ENCODE results near the gene CAMK1D.

CAMK1D gene

DNA sequence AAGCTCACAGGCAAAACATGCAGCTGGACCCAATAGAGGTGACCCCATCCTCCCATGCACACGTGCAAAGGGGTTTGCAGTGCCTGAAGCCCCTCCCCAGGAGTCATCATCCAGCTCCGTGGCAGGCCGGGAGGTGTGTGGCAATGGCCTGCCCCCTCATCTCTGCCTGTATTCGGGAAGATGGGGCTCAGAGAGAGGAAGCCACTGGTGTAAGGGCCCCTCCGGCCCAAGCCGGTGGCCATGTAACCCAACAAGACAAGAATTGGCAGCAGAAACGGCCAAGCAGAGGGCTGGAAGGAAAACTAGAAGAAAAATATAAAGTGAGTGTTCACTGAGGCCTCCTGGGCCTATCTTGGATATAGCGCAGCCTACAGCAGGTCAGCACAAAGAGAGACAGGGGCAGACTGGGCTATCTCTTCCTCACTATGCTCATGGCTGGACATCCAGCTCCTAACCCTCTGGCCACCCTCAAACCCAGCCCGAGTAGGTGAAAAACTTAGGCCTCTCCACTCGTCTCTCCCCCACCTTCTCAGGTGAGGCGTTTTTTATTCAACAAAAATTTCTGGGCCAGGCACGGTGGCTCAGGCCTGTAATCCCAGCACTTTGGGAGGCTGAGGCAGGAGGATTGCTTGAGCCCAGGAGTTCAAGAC, 494.1 kb downstream of the CAMK1D start:
- TF ChIP-seq, protein P1, sequence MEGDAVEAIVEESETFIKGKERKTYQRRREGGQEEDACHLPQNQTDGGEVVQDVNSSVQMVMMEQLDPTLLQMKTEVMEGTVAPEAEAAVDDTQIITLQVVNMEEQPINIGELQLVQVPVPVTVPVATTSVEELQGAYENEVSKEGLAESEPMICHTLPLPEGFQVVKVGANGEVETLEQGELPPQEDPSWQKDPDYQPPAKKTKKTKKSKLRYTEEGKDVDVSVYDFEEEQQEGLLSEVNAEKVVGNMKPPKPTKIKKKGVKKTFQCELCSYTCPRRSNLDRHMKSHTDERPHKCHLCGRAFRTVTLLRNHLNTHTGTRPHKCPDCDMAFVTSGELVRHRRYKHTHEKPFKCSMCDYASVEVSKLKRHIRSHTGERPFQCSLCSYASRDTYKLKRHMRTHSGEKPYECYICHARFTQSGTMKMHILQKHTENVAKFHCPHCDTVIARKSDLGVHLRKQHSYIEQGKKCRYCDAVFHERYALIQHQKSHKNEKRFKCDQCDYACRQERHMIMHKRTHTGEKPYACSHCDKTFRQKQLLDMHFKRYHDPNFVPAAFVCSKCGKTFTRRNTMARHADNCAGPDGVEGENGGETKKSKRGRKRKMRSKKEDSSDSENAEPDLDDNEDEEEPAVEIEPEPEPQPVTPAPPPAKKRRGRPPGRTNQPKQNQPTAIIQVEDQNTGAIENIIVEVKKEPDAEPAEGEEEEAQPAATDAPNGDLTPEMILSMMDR (IDR thresholded peaks at IDR 0.05): no peak

DNA sequence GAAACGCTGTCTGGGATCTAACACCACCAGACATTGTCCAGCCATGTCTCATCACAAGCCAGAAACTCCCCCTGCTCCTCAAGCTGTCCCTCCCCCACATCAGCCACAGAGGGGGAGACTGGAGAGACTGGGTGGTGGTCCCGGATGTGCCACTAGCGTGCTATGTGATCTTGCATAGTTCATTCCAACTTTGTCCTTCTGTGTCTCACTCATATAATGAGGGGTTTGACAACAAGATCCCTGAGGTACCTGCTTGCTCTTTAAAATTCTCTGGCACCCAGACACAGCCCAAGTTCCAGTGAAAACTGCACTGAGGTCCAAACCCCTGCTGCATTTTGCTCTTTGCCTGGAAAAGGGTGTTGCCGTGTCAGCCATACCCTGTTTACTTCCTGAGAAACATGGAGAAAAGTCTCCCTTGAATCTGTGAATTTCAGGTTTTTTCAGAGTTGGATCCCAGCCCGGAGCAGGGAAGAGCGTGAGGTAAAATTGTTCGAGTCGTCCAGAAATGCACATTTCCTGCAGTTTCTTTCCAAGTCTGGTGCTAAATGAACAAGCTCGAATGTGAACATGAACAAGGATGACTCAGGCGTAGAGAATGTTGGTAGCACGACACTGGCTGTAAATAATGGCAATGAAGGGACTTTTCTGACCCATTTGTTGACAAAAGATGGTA, 495.6 kb downstream of the CAMK1D start:
- TF ChIP-seq, protein P1 (IDR thresholded peaks at IDR 0.05): no peak

DNA sequence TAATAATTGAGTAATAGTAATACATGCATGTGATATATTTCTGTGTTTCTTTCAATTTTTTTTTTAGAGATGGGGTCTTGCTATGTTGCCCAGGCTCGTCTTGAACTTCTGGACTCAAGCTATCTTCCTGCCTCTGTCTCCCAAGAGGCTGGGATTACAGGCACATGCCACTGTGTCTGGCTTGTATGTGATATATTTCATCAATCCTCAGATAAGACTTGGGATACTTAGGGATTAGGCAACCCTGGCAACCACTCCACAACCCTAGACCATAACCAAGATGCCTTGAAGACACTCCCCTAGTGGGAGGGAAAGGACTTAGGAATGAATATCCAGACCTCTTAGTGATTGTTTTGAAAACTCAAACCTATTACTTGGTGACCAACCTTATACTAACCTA, 497.4 kb downstream of the CAMK1D start:
- TF ChIP-seq, protein P1 (IDR thresholded peaks at IDR 0.05): no peak

DNA sequence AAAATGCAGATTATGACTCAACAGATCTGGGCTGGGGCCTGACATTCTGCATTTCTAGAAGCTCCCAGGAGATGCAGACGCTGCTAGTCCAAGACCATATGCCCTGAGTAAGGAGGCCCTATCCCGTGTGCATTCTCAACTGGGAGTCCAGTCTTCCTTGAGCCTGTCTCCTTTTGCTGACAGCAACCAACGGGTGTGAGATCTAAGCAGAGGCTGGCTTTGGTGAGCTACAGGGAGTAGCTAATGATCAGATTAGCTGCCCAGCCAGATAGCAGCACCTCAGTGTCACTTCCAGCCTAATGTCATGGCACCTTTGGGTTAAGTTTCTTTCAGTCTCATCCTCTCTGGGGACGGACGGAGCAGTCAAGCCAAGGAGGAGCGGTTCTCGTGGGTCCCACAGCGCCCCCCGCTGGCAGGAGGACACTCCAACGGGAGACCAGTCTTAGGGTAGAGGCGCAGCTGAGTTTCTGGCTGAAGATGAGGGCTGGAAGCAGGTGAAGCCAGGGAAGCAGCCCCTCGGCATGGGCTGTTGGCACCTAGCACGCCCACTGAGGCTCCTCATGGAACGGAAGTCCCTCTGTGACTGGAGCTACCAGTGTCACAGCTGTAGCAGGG, 498.1 kb downstream of the CAMK1D start:
- TF ChIP-seq, protein P1 (IDR thresholded peaks at IDR 0.05): peak; percentile 36; the same call in 1 of the 2 replicates

DNA sequence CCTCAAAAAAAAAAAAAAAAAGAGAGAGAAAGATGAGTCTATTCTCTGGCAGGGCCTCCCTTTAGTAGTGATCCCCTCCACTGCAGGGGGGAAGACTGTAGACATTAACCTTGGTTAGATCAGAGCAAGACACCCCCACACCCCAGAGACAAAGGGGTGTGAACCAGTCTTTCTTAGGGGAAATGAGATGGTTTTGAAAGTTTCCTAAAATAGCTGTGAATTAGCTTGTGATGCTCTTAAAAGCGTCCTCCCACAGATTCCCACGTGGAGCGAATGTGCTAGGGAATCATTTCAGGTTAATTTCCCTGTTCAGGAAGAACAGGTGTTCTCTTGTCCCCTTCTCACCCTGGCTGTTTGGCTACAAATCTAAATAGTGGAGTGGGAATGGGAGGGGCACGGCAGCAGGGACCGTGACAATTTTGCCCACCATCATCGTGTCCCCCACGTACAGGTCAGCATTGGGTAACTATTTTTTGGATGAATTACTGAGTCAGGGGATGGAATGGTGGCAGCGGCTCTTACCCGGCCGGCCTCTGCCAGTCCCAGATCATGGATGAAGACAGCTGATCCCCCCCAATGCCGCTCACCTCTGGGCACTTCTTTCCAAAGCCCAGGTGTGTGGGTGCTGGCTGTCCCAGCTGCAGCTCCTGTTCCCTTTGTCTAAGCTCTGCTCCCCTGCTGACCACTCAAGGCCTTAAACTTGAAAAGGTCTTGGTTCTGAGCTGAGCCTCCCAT, 499.3 kb downstream of the CAMK1D start:
- TF ChIP-seq, protein P1 (IDR thresholded peaks at IDR 0.05): no peak

DNA sequence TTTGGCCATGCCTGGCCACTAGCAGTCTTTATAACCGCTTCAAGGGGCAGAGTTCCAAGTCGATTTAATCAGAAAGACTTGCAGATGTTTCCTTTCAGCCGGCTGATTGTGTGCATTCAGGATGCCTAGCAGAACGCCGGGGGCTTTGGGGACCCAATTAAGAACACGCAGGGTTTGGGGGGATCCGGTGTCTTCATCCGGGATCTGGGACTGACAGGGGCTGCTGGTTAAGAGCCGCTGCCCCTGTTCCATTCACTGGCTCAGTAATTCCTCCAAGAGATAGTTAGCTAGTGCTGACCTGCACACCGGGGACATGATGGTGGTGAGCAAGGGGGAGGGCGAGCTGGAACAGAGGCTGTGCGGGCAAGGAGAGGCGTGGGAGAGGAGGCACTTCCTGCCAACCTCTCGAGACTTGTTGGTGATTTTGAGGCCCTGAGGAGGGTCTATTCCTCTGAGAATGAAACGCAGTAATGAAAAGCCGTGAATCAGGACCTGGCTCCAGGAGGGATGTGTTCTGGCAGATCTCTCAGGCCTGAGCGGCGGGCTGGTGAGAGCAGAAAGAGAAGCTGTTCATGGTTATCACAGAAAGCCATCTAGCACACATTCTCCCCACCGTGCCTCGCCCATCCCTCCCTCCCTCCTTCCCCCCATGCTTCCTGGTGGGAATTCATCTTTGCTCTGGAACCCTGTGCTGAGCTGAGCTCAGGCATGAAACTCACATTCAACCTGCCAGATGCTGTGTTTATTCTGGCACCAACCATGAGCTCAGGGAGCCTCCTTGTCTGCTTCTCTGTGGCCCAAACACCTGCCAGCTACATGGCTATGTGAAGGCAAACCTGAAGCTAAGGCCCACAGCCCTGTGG, 500.2 kb downstream of the CAMK1D start:
- TF ChIP-seq, protein P1 (IDR thresholded peaks at IDR 0.05): no peak

DNA sequence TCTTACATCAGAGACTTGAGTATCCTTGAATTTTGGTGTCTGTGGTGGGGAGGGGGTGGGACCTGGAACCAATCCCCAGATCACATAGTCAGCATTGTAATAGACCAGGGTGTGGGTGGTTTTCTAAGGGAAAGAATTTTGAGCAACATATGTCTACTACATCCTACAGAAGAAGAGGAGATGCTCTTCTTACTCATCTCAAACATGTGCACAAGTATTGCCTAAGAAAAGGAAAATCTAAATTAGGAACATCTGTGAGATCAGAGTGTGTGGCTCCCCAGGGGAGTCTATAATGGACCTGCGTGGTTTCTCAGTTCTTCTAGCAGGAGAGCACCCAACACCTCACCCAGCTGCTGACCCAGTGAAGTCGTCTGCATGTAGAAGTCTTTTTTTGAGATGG, 503.3 kb downstream of the CAMK1D start:
- TF ChIP-seq, protein P1 (IDR thresholded peaks at IDR 0.05): no peak
